Activated CD8-positive, alpha-beta memory T cell treated with anti-CD3 and anti-CD28 coated beads for 48 hours (primary cell): ENCODE results near the gene MYORG.
A peak's percentile ranks its signal among the peaks of the same experiment; 100 is the strongest.

ENCODE experiments used
- DNase-seq, 3 experiments: peaks; one replicate each; pipeline ENCODE4 v3.0.0-alpha.2; 2020; ENCODE audit warnings: low read depth in 2 of 3, low spot score in 2 of 3

Gene MYORG

GRCh38 chr9:34385561-34386230, 9.0 kb upstream of the MYORG start:
- DNase-seq = no peak

- no peak for DNase-seq
These were observed 7.9 kb upstream of the MYORG start for GRCh38 chr9:34384368-34385165.

GRCh38 chr9:34383904-34384303, 7.2 kb upstream of the MYORG start:
- no peak for DNase-seq

- DNase-seq = no peak
These were observed 6.2 kb upstream of the MYORG start for GRCh38 chr9:34382879-34383278.

GRCh38 chr9:34382054-34382453, 5.4 kb upstream of the MYORG start:
- DNase-seq = no peak

- DNase-seq = no peak
These were observed 4.6 kb upstream of the MYORG start for GRCh38 chr9:34381323-34381722.

- DNase-seq = peak; percentile 47 to 61 (median 49)
These were observed 4.0 kb upstream of the MYORG start for GRCh38 chr9:34380511-34381315.

GRCh38 chr9:34380034-34380510, 3.4 kb upstream of the MYORG start:
- DNase-seq = no peak

GRCh38 chr9:34379334-34380033, 2.8 kb upstream of the MYORG start:
- peak; percentile 68 to 81 (median 73) for DNase-seq

- no peak for DNase-seq
These were observed 1.8 kb upstream of the MYORG start for GRCh38 chr9:34378376-34379060.

- DNase-seq = no peak
These were observed 677 bp upstream of the MYORG start for GRCh38 chr9:34377404-34377746.

- DNase-seq = peak in 1 of 3 experiments; percentile 24
These were observed 650 bp downstream of the MYORG start for GRCh38 chr9:34375901-34376595.

- no peak for DNase-seq
These were observed 1.7 kb downstream of the MYORG start for GRCh38 chr9:34374905-34375552.

- no peak for DNase-seq
These were observed 2.4 kb downstream of the MYORG start for GRCh38 chr9:34374339-34374738.

- no peak for DNase-seq
These were observed 2.9 kb downstream of the MYORG start for GRCh38 chr9:34373749-34374148.

- DNase-seq = no peak
These were observed 4.2 kb downstream of the MYORG start for GRCh38 chr9:34372467-34373011.

GRCh38 chr9:34371886-34372466, 4.7 kb downstream of the MYORG start:
- no peak for DNase-seq

GRCh38 chr9:34370970-34371880, 5.5 kb downstream of the MYORG start:
- DNase-seq = no peak
